HG02610 (cell line): ENCODE data around the gene CALB2.

Experiments used
- ATAC-seq: cut with Tn5 transposase; IDR thresholded peaks from one replicate; pipeline ENCODE4 v1.9.1; 2021; ENCODE audit warnings: mild to moderate bottlenecking, moderate library complexity; ENCODE audit not compliant: unreplicated experiment

CALB2 gene

DNA sequence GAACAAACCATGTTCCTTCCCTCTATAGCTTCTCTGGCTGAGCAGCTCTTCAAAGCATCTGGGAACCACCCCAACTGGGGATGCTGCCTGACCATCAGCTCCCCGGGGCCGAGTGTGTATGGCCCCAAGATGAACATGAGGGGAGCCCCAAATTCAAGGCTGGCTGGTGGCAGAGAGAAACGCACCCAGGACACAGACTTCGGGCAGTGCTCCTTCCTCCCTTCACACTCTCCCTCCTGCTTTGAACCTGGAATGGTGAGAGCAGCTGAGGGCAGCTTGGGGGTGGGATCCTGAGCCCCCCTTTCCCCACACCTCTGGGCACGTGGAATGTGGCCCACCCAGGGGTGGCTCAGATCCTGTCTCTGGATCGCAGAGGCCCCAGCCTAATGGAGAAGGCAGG is 66.1 kb downstream of the CALB2 start:
- no peak for ATAC-seq

- ATAC-seq, result no peak
Measured at GRCh38 chr16:71425746-71426068, 67.2 kb downstream of the CALB2 start.

GRCh38 chr16:71426069-71426879 is 67.8 kb downstream of the CALB2 start:
- peak; percentile 75 for ATAC-seq

DNA sequence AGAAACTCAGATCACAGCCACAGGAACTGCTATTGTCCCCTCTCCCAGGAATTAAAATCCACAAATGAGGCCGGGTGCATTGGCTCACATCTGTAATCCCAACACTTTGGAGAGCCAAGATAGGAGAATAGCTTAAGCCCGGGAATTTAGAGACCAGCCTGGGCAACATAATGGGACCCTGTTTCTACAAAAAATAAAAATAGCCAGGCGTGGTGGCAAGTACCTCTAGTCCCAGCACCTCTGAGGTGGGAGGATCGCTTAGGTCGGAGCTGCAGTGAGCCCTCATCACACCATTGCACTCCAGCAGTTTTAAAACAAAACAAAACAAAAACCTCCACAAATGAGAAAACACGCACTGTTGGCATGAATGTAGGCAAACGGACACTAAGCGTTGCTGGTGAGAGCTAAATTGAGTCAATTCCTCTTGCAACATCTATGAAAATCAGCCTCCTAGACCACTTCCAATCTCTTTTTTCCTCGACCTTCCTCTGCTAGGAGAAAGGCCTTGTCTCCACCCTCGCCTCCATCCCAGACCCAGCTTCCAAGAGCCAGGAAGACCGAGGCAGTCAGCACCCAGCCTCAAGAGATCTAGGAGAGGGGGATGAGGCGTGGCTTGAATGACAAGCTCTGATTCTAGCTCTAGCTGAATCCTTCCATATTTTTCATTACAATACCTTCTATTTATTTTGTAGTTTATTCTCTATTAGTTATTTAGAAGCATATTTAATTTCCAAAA is 68.5 kb downstream of the CALB2 start:
- no peak for ATAC-seq

DNA sequence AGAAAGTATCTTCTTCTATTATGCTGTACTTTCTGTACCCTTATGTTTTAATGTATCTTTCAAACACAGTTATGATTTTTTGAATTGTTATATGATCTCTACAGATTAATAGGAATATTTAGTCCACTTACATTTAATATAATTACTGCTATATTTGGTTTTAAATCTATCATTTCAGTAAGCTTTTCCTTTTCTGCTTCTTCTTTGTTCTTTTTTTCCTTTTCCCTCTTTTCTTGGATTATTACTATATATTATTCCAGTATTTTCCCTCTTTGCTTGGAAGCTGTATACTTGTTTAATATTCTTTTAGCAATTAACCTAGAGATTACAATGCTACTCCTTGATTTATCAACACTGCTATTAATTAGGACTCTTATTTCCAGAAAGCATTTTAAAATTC is 69.9 kb downstream of the CALB2 start:
- no peak for ATAC-seq

DNA sequence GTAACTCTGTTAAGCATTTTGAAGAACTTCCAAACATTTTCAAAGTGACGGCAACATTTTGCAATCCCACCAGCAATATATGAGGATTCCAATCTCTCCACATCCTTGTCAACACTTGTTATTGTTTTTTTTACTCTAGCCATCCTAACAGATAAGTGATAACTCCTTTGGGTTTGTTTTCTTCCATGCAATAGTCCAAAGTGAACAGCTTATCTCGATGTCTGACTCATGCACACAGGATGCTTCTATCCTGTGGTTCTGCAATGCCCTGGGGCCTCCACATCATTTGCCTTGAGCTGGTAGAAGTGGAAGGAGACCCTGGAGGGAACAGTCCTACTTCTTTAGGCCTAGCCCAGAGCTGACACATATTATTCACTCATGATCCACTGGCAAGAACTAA is 70.4 kb downstream of the CALB2 start:
- no peak for ATAC-seq

DNA sequence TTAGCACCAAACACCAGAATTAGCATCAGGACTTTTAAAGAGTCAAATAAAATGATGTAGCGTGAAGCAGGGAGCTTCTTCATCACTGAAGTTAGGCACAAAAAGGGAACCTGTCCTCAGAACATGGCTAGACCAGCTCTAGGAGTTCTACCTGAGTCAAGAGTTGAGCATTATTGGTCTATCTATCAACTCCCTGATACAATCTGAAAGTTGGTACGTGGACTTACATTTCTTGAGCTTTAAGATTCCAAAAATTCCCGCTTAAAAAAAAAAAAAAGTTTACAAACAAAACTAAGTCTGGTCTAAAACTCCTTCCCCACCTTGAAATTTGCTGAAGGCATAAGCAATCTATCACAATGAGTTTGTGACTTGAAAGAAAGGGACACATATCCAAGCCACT is 71.1 kb downstream of the CALB2 start:
- no peak for ATAC-seq

DNA sequence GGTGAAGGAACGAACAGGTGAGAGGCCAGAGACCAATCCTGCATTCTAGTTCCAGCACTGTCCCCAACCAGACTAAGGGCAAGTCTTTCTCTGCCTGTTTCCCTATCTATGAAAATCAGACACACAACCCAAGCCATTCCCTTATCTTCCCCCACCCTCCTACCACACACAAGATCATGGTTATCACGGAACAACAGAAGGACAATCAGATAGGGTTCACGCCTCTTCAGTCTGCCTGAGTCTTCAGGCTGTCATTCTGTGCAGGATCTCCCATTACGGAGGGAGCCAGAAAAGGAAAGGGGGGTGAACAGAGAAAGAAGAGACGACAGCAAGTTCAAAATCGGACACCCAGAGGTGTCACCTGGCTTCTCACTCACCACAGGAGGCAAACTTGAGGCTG is 72.2 kb downstream of the CALB2 start:
- ATAC-seq, result no peak

DNA sequence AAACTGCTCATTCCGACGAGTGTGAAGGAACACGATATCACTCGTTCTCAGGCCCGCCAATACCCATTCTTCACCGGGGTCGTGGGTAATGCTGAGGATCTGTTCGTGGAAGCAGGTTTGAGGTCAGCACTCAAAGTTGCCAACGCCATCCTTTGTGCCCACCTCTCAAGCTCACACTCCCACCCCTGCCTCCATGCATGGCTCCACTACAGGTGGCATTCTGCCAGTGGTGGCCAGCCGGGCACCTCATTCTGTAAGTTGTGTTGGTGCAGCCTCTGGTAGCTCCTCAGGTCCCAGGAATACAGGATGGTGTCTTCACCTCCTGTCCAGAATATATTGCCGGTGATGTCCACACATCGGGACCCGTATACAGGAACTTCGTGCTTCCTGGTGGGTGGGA is 72.7 kb downstream of the CALB2 start:
- no peak for ATAC-seq

- ATAC-seq, result no peak
Measured at GRCh38 chr16:71431991-71432390, 73.5 kb downstream of the CALB2 start.

DNA sequence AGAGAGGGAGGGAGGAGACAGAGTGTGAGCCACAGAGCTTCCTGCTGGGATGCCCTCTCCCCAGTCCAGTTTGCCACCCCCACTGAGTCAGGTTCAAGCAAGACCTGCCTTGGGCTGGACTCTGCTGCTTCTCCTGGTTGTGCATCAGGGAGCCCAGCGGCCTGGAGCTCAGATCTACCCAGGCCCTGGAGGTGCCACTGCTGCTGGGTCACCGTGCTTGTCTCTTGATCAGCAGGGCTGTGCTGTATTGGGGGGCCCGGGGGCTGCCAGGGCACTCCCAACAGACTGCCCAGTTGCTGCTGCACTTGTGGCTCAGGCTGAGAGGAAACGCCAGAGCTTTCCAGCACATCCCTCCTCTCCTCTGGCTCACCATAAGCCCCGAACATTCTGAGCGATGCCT is 74.4 kb downstream of the CALB2 start:
- no peak for ATAC-seq

GRCh38 chr16:71436473-71436872 is 78.0 kb downstream of the CALB2 start:
- ATAC-seq, result no peak

DNA sequence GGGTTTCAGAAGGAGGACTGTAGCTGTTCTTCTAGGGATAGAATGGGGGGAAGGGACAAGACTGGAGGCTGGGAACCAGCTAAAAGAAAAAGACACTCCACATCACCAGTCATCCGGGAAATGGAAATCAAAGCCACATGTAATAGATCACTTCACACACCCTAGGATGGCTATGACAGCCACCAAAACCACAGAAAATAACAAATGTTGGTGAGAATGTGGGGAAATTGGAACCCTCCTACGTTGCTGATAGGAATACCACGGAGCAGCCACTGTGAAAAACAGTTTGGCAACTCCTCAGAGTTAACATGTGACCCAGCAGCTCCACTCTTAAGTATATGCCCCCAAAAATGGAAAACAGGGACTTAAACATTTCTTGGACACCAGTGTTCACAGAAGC is 81.0 kb downstream of the CALB2 start:
- ATAC-seq, result no peak
